ENCODE results near the gene IKZF1. TPM values are rescaled to one million over a fixed set of nuclear protein-coding genes. Genes with fewer than 3 reads are reported as not detected.

IKZF1 gene
- total RNA-seq, 1 experiment from 2014 or later, result not detected

- H3K27ac ChIP-seq, result no peak overlapping the region
- no peak overlapping the region for H3K4me3 ChIP-seq
- H3K36me3 ChIP-seq, result no peaks in the 10 kb centered on the region
- H3K4me1 ChIP-seq, result no peaks in the 10 kb centered on the region
- peaks cover 7% of the 10 kb centered on the region; the same call in 1 of the 2 replicates for H3K9me3 ChIP-seq (replicated peaks)
- peaks cover 7% of the 10 kb centered on the region; the same call in 1 of the 2 replicates for H3K27me3 ChIP-seq
- peak in 1 of 2 experiments; percentile 49 for DNase-seq
Measured at GRCh38 chr7:50369143-50370026, 64.9 kb downstream of the IKZF1 start.

DNA sequence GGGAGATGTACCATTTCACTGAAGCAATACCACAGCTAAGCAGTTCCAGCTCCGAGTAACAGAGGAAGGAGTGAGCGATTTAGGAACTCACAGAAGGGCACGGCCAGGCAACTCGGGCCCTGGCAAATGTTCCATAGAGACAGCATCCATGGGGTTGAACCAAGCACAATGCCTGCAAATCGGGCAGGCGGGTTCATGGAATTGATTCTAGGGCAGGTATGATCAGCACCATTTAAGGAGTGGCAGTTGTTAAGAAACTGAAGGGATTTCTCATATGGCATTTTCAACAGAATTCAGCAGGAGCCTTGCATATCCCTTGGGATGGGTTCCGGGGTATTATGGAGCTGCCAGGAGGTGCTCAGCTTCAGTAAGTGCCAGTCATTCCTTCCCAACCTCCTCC is 66.4 kb downstream of the IKZF1 start:
- Histone ChIP-seq H3K4me3 (no peak overlapping the region), H3K36me3 (no peaks in the 10 kb centered on the region), H3K9me3 (replicated peaks) (peaks cover 7% of the 10 kb centered on the region; the same call in 1 of the 2 replicates), H3K27ac (no peak overlapping the region), H3K27me3 (peaks cover 7% of the 10 kb centered on the region; the same call in 1 of the 2 replicates), H3K4me1 (no peaks in the 10 kb centered on the region)
- DNase-seq, result no peak

DNA sequence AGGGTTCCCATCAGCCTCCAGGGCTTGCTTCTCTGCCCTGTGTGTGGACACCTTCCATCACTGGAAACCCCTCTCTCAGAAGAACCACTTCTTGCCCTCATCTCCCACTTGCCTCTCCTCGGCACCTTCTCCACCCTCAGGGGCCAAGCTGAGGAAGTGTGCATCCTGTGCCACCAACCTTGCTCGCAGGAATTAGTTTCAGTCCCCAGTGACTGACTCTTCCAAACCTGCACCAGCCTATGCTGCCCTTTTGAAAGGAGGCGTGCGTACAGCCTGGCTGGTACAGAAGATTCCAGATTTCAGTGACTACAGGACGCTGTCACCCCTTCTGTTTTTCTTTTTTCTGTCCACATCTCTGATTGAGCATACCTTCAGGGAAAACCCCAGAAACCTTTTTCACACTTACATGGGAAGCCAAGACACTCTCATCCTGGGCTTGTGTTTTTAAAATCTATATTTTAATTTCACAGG is 67.1 kb downstream of the IKZF1 start:
- H3K4me3 ChIP-seq, result no peak overlapping the region

GRCh38 chr7:50372923-50373322 is 68.4 kb downstream of the IKZF1 start:
- Histone ChIP-seq H3K27me3 (peaks cover 7% of the 10 kb centered on the region; the same call in 1 of the 2 replicates), H3K4me3 (no peak overlapping the region), H3K4me1 (no peaks in the 10 kb centered on the region), H3K27ac (no peak overlapping the region), H3K9me3 (replicated peaks) (peaks cover 7% of the 10 kb centered on the region; the same call in 1 of the 2 replicates), H3K36me3 (no peaks in the 10 kb centered on the region)
- DNase-seq, result no peak

More for the DNA sequence above, 67.1 kb downstream of the IKZF1 start:
- Histone ChIP-seq H3K36me3 (no peaks in the 10 kb centered on the region), H3K4me1 (no peaks in the 10 kb centered on the region), H3K27ac (no peak overlapping the region), H3K9me3 (replicated peaks) (peaks cover 7% of the 10 kb centered on the region; the same call in 1 of the 2 replicates), H3K27me3 (peaks cover 7% of the 10 kb centered on the region; the same call in 1 of the 2 replicates)
- DNase-seq, result no peak

GRCh38 chr7:50376056-50376820 is 71.7 kb downstream of the IKZF1 start:
- no peak for DNase-seq
- H3K36me3 ChIP-seq, result no peaks in the 10 kb centered on the region
- H3K4me3 ChIP-seq, result no peak overlapping the region
- H3K27me3 ChIP-seq, result peaks cover 4% of the 10 kb centered on the region; the same call in 1 of the 2 replicates
- no peaks in the 10 kb centered on the region for H3K4me1 ChIP-seq
- H3K9me3 ChIP-seq (replicated peaks), result no peaks in the 10 kb centered on the region
- H3K27ac ChIP-seq, result no peak overlapping the region

DNA sequence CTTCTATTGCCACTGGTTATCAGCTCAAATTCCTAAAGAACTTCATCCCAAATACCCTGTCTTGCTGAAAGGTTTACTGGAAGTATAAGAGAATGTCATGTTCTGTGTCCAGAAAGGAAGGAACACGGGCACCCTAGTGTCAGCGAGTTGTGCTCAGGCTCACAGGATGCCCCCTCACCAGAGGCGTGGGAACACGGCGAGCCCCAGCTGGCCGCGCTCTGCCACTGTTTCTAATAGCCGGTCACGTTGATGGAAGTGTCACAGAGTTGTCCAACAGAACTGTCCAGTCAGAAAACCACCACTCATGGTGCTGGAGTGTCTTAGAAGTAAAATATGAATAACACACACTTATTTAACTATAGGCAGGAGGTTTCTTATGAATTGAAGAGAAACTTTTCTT is 72.8 kb downstream of the IKZF1 start:
- Histone ChIP-seq H3K27me3 (peaks cover 10% of the 10 kb centered on the region), H3K27ac (no peak overlapping the region), H3K36me3 (no peaks in the 10 kb centered on the region), H3K9me3 (replicated peaks) (no peaks in the 10 kb centered on the region), H3K4me1 (no peaks in the 10 kb centered on the region), H3K4me3 (no peak overlapping the region)
- no peak for DNase-seq

DNA sequence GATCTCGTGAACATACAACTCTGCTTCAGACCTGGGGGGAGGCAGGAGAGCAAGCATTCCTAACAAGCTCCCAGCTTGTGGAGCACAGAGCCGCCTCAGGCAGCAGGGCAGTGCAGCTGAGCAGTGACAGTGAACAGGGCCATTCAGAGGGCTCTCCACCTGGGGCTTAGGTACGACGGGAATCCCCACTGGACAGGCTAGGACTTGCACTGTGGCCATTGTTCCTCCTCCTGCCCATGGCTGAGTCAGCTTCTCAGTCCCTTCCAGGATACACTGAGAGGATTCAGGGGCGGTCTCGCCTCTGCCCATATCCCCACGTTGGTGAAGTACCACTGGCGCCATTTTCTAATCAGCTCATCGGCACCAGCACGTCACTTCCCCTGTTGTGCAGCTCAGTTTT is 74.6 kb downstream of the IKZF1 start:
- no peaks in the 10 kb centered on the region for H3K36me3 ChIP-seq
- no peak for DNase-seq
- H3K4me3 ChIP-seq, result no peak overlapping the region
- no peaks in the 10 kb centered on the region for H3K9me3 ChIP-seq (replicated peaks)
- no peak overlapping the region for H3K27ac ChIP-seq
- H3K4me1 ChIP-seq, result no peaks in the 10 kb centered on the region
- H3K27me3 ChIP-seq, result peaks cover 18% of the 10 kb centered on the region

DNA sequence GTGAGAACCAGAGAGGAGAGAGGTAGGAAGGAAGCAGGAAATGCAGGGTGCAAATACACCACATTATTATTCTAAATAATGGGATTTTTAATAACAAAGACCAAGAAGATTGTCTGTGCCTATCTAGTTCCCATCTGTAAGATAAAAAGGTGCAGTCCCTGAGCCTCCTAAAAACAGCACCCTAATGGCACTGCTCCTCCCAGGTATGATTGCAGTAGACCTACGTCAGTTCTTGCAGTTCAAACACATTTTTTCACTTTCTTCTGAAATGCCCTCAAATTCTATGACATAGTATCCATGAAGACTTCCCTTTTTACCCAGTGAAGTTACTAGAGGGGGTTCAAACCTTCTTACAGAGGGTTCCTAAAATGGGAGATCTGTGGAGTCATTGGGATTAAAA is 75.0 kb downstream of the IKZF1 start:
- H3K9me3 ChIP-seq (replicated peaks), result no peaks in the 10 kb centered on the region

GRCh38 chr7:50382455-50382854 is 77.9 kb downstream of the IKZF1 start:
- no peaks in the 10 kb centered on the region for H3K4me1 ChIP-seq
- H3K4me3 ChIP-seq, result no peak overlapping the region
- no peak overlapping the region for H3K27ac ChIP-seq
- H3K27me3 ChIP-seq, result peaks cover 28% of the 10 kb centered on the region
- no peak for DNase-seq
- no peaks in the 10 kb centered on the region for H3K9me3 ChIP-seq (replicated peaks)
- H3K36me3 ChIP-seq, result no peaks in the 10 kb centered on the region

More for the DNA sequence above, 75.0 kb downstream of the IKZF1 start:
- H3K36me3 ChIP-seq, result no peaks in the 10 kb centered on the region
- no peaks in the 10 kb centered on the region for H3K4me1 ChIP-seq
- DNase-seq, result no peak
- H3K4me3 ChIP-seq, result no peak overlapping the region
- H3K27me3 ChIP-seq, result peaks cover 18% of the 10 kb centered on the region
- no peak overlapping the region for H3K27ac ChIP-seq

- DNase-seq, result no peak
- Histone ChIP-seq H3K27me3 (peaks cover 22% of the 10 kb centered on the region), H3K4me3 (no peak overlapping the region), H3K4me1 (no peaks in the 10 kb centered on the region), H3K27ac (no peak overlapping the region), H3K36me3 (no peaks in the 10 kb centered on the region), H3K9me3 (replicated peaks) (no peaks in the 10 kb centered on the region)
Measured at GRCh38 chr7:50387351-50387750, 82.8 kb downstream of the IKZF1 start.

DNA sequence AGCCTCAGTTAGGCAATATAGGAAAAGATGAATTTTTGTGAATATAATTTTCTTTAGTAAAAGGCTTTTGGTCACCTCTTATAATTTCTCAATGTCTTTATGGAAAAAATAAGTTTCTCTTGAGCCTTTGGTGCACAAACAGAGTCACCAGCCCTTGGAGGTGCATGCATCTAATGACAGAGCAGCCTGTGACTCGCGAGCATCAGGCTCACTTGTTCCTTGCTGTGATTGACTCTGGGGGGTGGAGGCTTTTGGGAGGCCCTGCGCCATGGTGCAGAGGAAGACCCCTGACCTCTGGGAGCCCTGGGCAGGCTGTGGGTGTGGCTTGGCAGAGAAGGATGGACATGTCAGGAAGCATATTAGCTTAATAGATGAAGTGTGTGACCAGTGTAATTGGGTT is 85.4 kb downstream of the IKZF1 start:
- Histone ChIP-seq H3K27ac (no peak overlapping the region), H3K4me3 (no peak overlapping the region), H3K4me1 (no peaks in the 10 kb centered on the region), H3K27me3 (peaks cover 13% of the 10 kb centered on the region; the same call in 1 of the 2 replicates), H3K36me3 (no peaks in the 10 kb centered on the region), H3K9me3 (replicated peaks) (no peaks in the 10 kb centered on the region)
- no peak for DNase-seq

GRCh38 chr7:50391386-50391785 is 86.9 kb downstream of the IKZF1 start:
- peaks cover 4% of the 10 kb centered on the region; the same call in 1 of the 2 replicates for H3K27me3 ChIP-seq

GRCh38 chr7:50393076-50393475 is 88.6 kb downstream of the IKZF1 start:
- no peaks in the 10 kb centered on the region for H3K36me3 ChIP-seq
- peaks cover 4% of the 10 kb centered on the region; the same call in 1 of the 2 replicates for H3K27me3 ChIP-seq
- H3K9me3 ChIP-seq (replicated peaks), result no peaks in the 10 kb centered on the region
- H3K4me1 ChIP-seq, result no peaks in the 10 kb centered on the region
- no peak overlapping the region for H3K4me3 ChIP-seq
- DNase-seq, result no peak
- H3K27ac ChIP-seq, result no peak overlapping the region

More at GRCh38 chr7:50391386-50391785, 86.9 kb downstream of the IKZF1 start:
- DNase-seq, result peak in 1 of 2 experiments; percentile 4
- Histone ChIP-seq H3K4me1 (no peaks in the 10 kb centered on the region), H3K36me3 (no peaks in the 10 kb centered on the region), H3K27ac (no peak overlapping the region), H3K9me3 (replicated peaks) (no peaks in the 10 kb centered on the region), H3K4me3 (no peak overlapping the region)

DNA sequence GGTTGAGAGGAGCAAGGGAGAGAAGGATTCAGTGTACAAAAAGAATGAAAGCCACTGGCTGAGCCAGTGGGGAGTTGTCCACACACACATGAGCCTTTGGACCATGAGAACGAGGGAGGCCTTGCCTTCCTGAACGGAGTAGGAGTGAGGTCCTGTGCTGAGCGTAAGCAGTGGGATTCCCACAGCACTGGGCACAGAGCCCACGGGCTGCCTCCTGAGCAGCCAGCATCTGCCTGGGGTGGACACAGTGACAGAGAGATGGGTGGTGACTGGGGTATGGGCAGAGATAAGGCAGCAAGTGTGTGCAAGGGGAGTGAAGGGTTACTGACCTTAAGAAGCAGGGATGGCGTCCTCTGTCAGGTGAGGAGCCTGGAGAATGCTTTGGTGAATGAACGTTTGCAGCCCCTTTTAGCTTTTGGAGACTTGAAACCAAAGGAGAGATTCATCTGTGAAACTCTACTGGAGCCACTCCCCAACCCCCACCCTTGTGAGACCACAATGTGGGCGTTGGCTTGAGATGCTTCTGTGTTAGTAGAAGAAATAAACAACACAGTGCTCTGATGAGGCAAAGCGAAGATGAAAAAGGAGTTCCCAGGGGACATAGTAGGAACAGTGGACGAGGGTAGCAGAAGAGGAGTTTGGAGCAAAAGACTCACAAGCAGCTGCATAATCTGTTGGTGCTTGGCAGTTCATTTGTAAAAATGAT is 89.2 kb downstream of the IKZF1 start:
- Histone ChIP-seq H3K27me3 (peaks cover 4% of the 10 kb centered on the region; the same call in 1 of the 2 replicates), H3K27ac (no peak overlapping the region), H3K4me3 (no peak overlapping the region), H3K4me1 (no peaks in the 10 kb centered on the region), H3K36me3 (no peaks in the 10 kb centered on the region), H3K9me3 (replicated peaks) (no peaks in the 10 kb centered on the region)
- DNase-seq, result no peak
